SK-N-SH (cell line): ENCODE measurements around the gene BHMT.

Experiments used
- CTCF ChIP-seq: fragments of 200-600 bp; sonication (generic); IDR thresholded peaks from 2 replicates; pipeline ENCODE4 v1.6.1; 2017; ENCODE audit warnings: antibody characterized with exemption, mild to moderate bottlenecking, moderate library complexity
- NRF1 ChIP-seq: IDR thresholded peaks from 2 replicates; pipeline ENCODE4 v1.6.1; 2012; ENCODE audit warnings: low read depth, mild to moderate bottlenecking, low read length
- POLR2AphosphoS5 ChIP-seq: IDR thresholded peaks from 2 replicates; pipeline ENCODE4 v1.6.1; 2012; ENCODE audit warnings: low read depth, low read length

- TF ChIP-seq POLR2AphosphoS5 (no peak), CTCF (no peak), NRF1 (no peak)
Observed at GRCh38 chr5:79081779-79082178, 29.8 kb upstream of the BHMT start.
